ENCODE data around the gene DEPDC7.

DEPDC7 gene

GRCh38 chr11:33063326-33063881 lies 47.7 kb downstream of the DEPDC7 start:
- no peak for DNase-seq

- no peak for DNase-seq
These were observed 48.6 kb downstream of the DEPDC7 start for GRCh38 chr11:33064033-33064825.

DNA sequence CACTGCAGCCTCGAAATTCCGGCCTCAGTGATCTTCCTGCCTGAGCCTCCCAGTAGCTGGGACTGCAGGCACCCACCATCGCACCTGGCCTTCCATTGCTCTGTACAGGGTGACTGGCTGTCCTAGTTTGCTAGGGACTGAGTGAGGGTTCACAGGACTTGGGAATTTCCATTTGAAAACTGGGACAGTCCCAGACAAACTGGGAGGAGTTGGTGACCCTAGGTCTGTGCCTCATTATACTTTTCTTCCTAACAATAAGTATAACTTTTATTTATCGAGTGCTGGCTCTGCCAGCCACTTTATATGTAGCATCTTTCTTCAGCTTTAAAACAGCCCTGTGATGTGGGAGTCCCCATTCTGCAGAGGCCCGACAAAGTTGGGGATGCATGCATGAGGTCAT lies 49.2 kb downstream of the DEPDC7 start:
- DNase-seq, result no peak

GRCh38 chr11:33065445-33066178 lies 49.9 kb downstream of the DEPDC7 start:
- DNase-seq, result peak; percentile 3

- DNase-seq, result no peak
These were observed 51.6 kb downstream of the DEPDC7 start for GRCh38 chr11:33067294-33067693.

- DNase-seq, result no peak
These were observed 53.1 kb downstream of the DEPDC7 start for GRCh38 chr11:33068611-33069340.

DNA sequence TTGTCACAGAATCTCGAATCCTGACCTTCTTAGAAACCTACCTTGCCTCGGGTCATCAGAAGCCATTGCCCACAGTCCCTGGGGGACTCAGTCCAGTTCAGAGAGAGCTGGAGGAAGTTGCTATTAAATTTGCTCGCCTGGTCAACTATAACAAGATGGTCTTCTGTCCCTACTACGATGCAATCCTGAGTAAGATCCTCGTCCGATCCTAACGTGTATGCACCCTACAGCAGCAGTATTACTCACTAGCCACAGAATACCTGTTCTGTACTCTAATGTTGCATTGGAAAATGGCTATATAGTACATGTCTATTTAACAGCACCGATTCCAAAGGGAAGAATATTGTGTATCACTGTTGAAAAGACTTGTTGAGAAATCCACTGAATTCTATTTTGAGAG lies 56.8 kb downstream of the DEPDC7 start:
- DNase-seq, result no peak
